Panc1 (cell line): Measurements from ENCODE around the gene NTN3. TPM values are rescaled to one million over a fixed set of nuclear protein-coding genes. Genes with fewer than 3 reads are reported as not detected.

Experiments
- ATAC-seq: fragments of 200-7000 bp; cut with Tn5 transposase; 2 replicates; pipeline ENCODE4 v1.9.1; 2020; ENCODE audit warnings: mild to moderate bottlenecking, moderate library complexity
- BruUV-seq: library from RNA; stranded (reverse); fragments of 400-500 nt; replicated peaks from 2 replicates; lab custom pipeline; 2021; lab: Mats Ljungman, UMichigan
- CTCF ChIA-PET: fragments of 300-600 bp; sonication (Branson Sonifier 250); formaldehyde crosslinking; loops from one replicate; lab custom pipeline; 2022; ENCODE audit warnings: antibody characterized with exemption; lab: Charles Lee
- POLR2A ChIA-PET: fragments of 300-600 bp; sonication (Branson Sonifier 250); formaldehyde crosslinking; loops from one replicate; lab custom pipeline; 2022; ENCODE audit warnings: antibody characterized with exemption; lab: Charles Lee
- DNase-seq: peaks from one replicate; pipeline ENCODE4 v3.0.0-alpha.2; 2010; ENCODE audit warnings: low read depth, low spot score
- H3K27ac ChIP-seq: 2 replicates; pipeline ENCODE4 v1.5.1; 2011; ENCODE audit warnings: mild to moderate bottlenecking, low read length, inconsistent platforms
- H3K27me3 ChIP-seq: fragments of 200-500 bp; sonication (Bioruptor generic); 2 replicates; pipeline ENCODE4 v1.6.0; 2014; ENCODE audit warnings: low read length, inconsistent platforms; ENCODE audit not compliant: control insufficient read depth, insufficient read depth
- H3K36me3 ChIP-seq: fragments of 200-500 bp; sonication (Bioruptor generic); 2 replicates; pipeline ENCODE4 v1.5.1; 2014; ENCODE audit warnings: inconsistent platforms, mild to moderate bottlenecking, low read length, moderate library complexity; ENCODE audit not compliant: control insufficient read depth, insufficient read depth
- H3K4me1 ChIP-seq: 2 replicates; pipeline ENCODE4 v1.5.1; 2011; ENCODE audit warnings: inconsistent platforms, mild to moderate bottlenecking, low read length, moderate library complexity; ENCODE audit not compliant: control insufficient read depth, insufficient read depth
- H3K4me3 ChIP-seq, 2 experiments: 2 replicates each; pipeline ENCODE4 v1.5.1; 2011 to 2012; ENCODE audit warnings: low read depth in 2 of 2, low read length in 2 of 2, mild to moderate bottlenecking in 2 of 2, inconsistent platforms in 1 of 2, moderate library complexity in 1 of 2
- H3K9me3 ChIP-seq: fragments of 200-500 bp; sonication (Bioruptor generic); 2 replicates; pipeline ENCODE4 v1.5.1; 2014; ENCODE audit warnings: low read depth, mild to moderate bottlenecking, inconsistent platforms, low read length, moderate library complexity; ENCODE audit not compliant: control insufficient read depth, insufficient read depth
- CTCF ChIP-seq: fragments of 450-650 bp; IDR thresholded peaks from 2 replicates; pipeline ENCODE4 v1.5.1; 2017; ENCODE audit warnings: mild to moderate bottlenecking
- POLR2AphosphoS5 ChIP-seq: IDR thresholded peaks from 2 replicates; pipeline ENCODE4 v1.6.1; 2012; ENCODE audit warnings: mild to moderate bottlenecking, low read depth, low read length, moderate library complexity
- REST ChIP-seq, 2 experiments: IDR thresholded peaks; 2 replicates each; pipeline ENCODE4 v1.6.1; 2011 to 2012; ENCODE audit warnings: low read depth in 2 of 2, control low read depth in 1 of 2, low read length in 1 of 2, mild to moderate bottlenecking in 1 of 2, moderate library complexity in 1 of 2; ENCODE audit not compliant: insufficient read depth in 1 of 2
- SIN3A ChIP-seq: IDR thresholded peaks from 2 replicates; pipeline ENCODE4 v1.6.1; 2012; ENCODE audit warnings: low read depth, mild to moderate bottlenecking, low read length, moderate library complexity, borderline replicate concordance; ENCODE audit not compliant: insufficient read depth
- TCF7L2 ChIP-seq: IDR thresholded peaks from 2 replicates; pipeline ENCODE4 v1.6.1; 2011; ENCODE audit warnings: mild to moderate bottlenecking, low read depth, low read length, inconsistent platforms
- in situ Hi-C: cut with HindIII; loops from 2 replicates; pipeline ENCODE4 v1.10.0; 2016; ENCODE audit warnings: low sequenced_read_pairs, low pct_unique_long_range_greater_than_20kb
- intact Hi-C: fragments of 100-400 bp; cut with micrococcal nuclease; formaldehyde crosslinking; loops from one replicate; pipeline ENCODE4 v1.10.0; 2022; ENCODE audit not compliant: unreplicated experiment
- total RNA-seq: library from RNA; stranded (reverse); gene quantifications from one replicate; pipeline ENCODE4 v1.2.1, GENCODE V29; 2021; ENCODE audit not compliant: unreplicated experiment

The NTN3 gene
- total RNA-seq, 1 experiment from 2014 or later = 3.2 TPM

GRCh38 chr16:2466667-2467527 lies 4.2 kb upstream of the NTN3 start:
- H3K27me3 ChIP-seq = no peaks in the 10 kb centered on the region
- POLR2A ChIA-PET = no interaction called here
- in situ Hi-C loops = no loop called here
- CTCF ChIA-PET = no interaction called here
- peak overlapping the region; percentile 69 for H3K27ac ChIP-seq
- ATAC-seq (no peak), DNase-seq (no peak)
- BruUV-seq = no TSS peak
- H3K4me3 ChIP-seq = peak overlapping the region; percentile 32 to 42
- H3K9me3 ChIP-seq = no peaks in the 10 kb centered on the region
- no peak for TF ChIP-seq CTCF
- no peak; the same call in 1 of the 2 replicates for TF ChIP-seq POLR2AphosphoS5
- no peak for TF ChIP-seq REST (IDR thresholded peaks at IDR 0.05; ENCODE audit: insufficient read depth in 1 of 2, low read depth in 2 of 2, low read length in 1 of 2)
- no peak for TF ChIP-seq SIN3A
- no peak for TF ChIP-seq TCF7L2
- intact Hi-C loops = no loop called here
- H3K36me3 ChIP-seq = no peaks in the 10 kb centered on the region
- H3K4me1 ChIP-seq = peaks cover 35% of the 10 kb centered on the region

- peaks cover 43% of the 10 kb centered on the region for H3K4me1 ChIP-seq
- ChIA-PET CTCF (no interaction called here), POLR2A (interaction anchor here (0.6 kb wide), 2 partner anchors 19 to 34 kb away, joined by 8 to 10 read pairs; no protein-coding TSS in a partner anchor)
- H3K27me3 ChIP-seq = no peaks in the 10 kb centered on the region
- DNase-seq = no peak
- peak overlapping the region; percentile 42 to 59 for H3K4me3 ChIP-seq
- H3K27ac ChIP-seq = peak overlapping the region; percentile 91
- no TSS peak for BruUV-seq
- intact Hi-C loops (no loop called here), in situ Hi-C loops (no loop called here)
- H3K36me3 ChIP-seq = no peaks in the 10 kb centered on the region
- peak; percentile 65; the same call in 1 of the 2 replicates for TF ChIP-seq SIN3A
- TF ChIP-seq TCF7L2 = no peak
- peak; percentile 35; the same call in 1 of the 2 replicates for TF ChIP-seq CTCF
- no peak; the same call in none of the 2 replicates for TF ChIP-seq POLR2AphosphoS5
- TF ChIP-seq REST (IDR thresholded peaks at IDR 0.05; ENCODE audit: insufficient read depth in 1 of 2, low read depth in 2 of 2, low read length in 1 of 2) = no peak
- H3K9me3 ChIP-seq = no peaks in the 10 kb centered on the region
- ATAC-seq = peak; percentile 56
Observed at GRCh38 chr16:2467528-2468232, 3.4 kb upstream of the NTN3 start.
